Measurements from ENCODE around the gene SPAG17.

SPAG17 gene

GRCh38 chr1:118148034-118148433, 37.0 kb downstream of the SPAG17 start:
- no peak for TF ChIP-seq ZNF274 (IDR thresholded peaks at IDR 0.05; ENCODE audit: low read depth, low read length)
- H3K4me3 ChIP-seq (ENCODE audit: low read length): no peak overlapping the region

- no peak overlapping the region for H3K4me3 ChIP-seq (ENCODE audit: low read length)
- no peak for TF ChIP-seq ZNF274 (IDR thresholded peaks at IDR 0.05; ENCODE audit: low read depth, low read length)
Measured at GRCh38 chr1:118147522-118147921, 37.5 kb downstream of the SPAG17 start.

GRCh38 chr1:118145721-118146120, 39.3 kb downstream of the SPAG17 start:
- no peak for TF ChIP-seq ZNF274 (IDR thresholded peaks at IDR 0.05; ENCODE audit: low read depth, low read length)

GRCh38 chr1:118144684-118145083, 40.3 kb downstream of the SPAG17 start:
- TF ChIP-seq ZNF274 (IDR thresholded peaks at IDR 0.05; ENCODE audit: low read depth, low read length): no peak
- H3K4me3 ChIP-seq (ENCODE audit: low read length): no peak overlapping the region

More at GRCh38 chr1:118145721-118146120, 39.3 kb downstream of the SPAG17 start:
- H3K4me3 ChIP-seq (ENCODE audit: low read length): no peak overlapping the region

- no peak for TF ChIP-seq ZNF274 (IDR thresholded peaks at IDR 0.05; ENCODE audit: low read depth, low read length)
Measured at GRCh38 chr1:118143831-118144230, 41.2 kb downstream of the SPAG17 start.

GRCh38 chr1:118143121-118143520, 41.9 kb downstream of the SPAG17 start:
- no peak overlapping the region for H3K4me3 ChIP-seq (ENCODE audit: low read length)
- TF ChIP-seq ZNF274 (IDR thresholded peaks at IDR 0.05; ENCODE audit: low read depth, low read length): no peak

More at GRCh38 chr1:118143831-118144230, 41.2 kb downstream of the SPAG17 start:
- no peak overlapping the region for H3K4me3 ChIP-seq (ENCODE audit: low read length)

- no peak for TF ChIP-seq ZNF274 (IDR thresholded peaks at IDR 0.05; ENCODE audit: low read depth, low read length)
- H3K4me3 ChIP-seq (ENCODE audit: low read length): no peak overlapping the region
Measured at GRCh38 chr1:118142546-118142945, 42.5 kb downstream of the SPAG17 start.

GRCh38 chr1:118137900-118138299, 47.1 kb downstream of the SPAG17 start:
- H3K4me3 ChIP-seq (ENCODE audit: low read length): no peak overlapping the region
- no peak for TF ChIP-seq ZNF274 (IDR thresholded peaks at IDR 0.05; ENCODE audit: low read depth, low read length)

- TF ChIP-seq ZNF274 (IDR thresholded peaks at IDR 0.05; ENCODE audit: low read depth, low read length): no peak
- H3K4me3 ChIP-seq (ENCODE audit: low read length): no peak overlapping the region
Measured at GRCh38 chr1:118136187-118136941, 48.7 kb downstream of the SPAG17 start.

GRCh38 chr1:118132000-118132399, 53.0 kb downstream of the SPAG17 start:
- no peak for TF ChIP-seq ZNF274 (IDR thresholded peaks at IDR 0.05; ENCODE audit: low read depth, low read length)
- no peak overlapping the region for H3K4me3 ChIP-seq (ENCODE audit: low read length)

- no peak for TF ChIP-seq ZNF274 (IDR thresholded peaks at IDR 0.05; ENCODE audit: low read depth, low read length)
- no peak overlapping the region for H3K4me3 ChIP-seq (ENCODE audit: low read length)
Measured at GRCh38 chr1:118128761-118129160, 56.3 kb downstream of the SPAG17 start.

- TF ChIP-seq ZNF274 (IDR thresholded peaks at IDR 0.05; ENCODE audit: low read depth, low read length): no peak
- no peak overlapping the region for H3K4me3 ChIP-seq (ENCODE audit: low read length)
Measured at GRCh38 chr1:118124064-118124463, 61.0 kb downstream of the SPAG17 start.

- no peak for TF ChIP-seq ZNF274 (IDR thresholded peaks at IDR 0.05; ENCODE audit: low read depth, low read length)
- H3K4me3 ChIP-seq (ENCODE audit: low read length): no peak overlapping the region
Measured at GRCh38 chr1:118123116-118123839, 61.8 kb downstream of the SPAG17 start.

GRCh38 chr1:118122234-118123004, 62.6 kb downstream of the SPAG17 start:
- TF ChIP-seq ZNF274 (IDR thresholded peaks at IDR 0.05; ENCODE audit: low read depth, low read length): no peak
- H3K4me3 ChIP-seq (ENCODE audit: low read length): no peak overlapping the region

Measured in GM08714 (cell line).